Peyer's patch (tissue), 4 donors: ENCODE results near the gene FMNL3.

ENCODE experiments used
- POLR2A ChIP-seq, 2 donors: fragments of 450-650 bp; IDR thresholded peaks; one replicate each; pipeline ENCODE4 v1.5.1; 2017; ENCODE audit warnings: antibody characterized with exemption in 2 of 2, mild to moderate bottlenecking in 2 of 2, moderate library complexity in 2 of 2
- TF ChIP-seq, protein P1 (sequence below), 6 experiments: fragments of 450-650 bp in 4 of 6; fragments of 200-600 bp in 2 of 6; sonication (generic) in 1 of 6; IDR thresholded peaks; one replicate each; pipeline ENCODE4 v1.5.1; 2017 to 2019; ENCODE audit warnings: antibody characterized with exemption in 6 of 6, mild to moderate bottlenecking in 3 of 6, moderate library complexity in 1 of 6

DNA sequence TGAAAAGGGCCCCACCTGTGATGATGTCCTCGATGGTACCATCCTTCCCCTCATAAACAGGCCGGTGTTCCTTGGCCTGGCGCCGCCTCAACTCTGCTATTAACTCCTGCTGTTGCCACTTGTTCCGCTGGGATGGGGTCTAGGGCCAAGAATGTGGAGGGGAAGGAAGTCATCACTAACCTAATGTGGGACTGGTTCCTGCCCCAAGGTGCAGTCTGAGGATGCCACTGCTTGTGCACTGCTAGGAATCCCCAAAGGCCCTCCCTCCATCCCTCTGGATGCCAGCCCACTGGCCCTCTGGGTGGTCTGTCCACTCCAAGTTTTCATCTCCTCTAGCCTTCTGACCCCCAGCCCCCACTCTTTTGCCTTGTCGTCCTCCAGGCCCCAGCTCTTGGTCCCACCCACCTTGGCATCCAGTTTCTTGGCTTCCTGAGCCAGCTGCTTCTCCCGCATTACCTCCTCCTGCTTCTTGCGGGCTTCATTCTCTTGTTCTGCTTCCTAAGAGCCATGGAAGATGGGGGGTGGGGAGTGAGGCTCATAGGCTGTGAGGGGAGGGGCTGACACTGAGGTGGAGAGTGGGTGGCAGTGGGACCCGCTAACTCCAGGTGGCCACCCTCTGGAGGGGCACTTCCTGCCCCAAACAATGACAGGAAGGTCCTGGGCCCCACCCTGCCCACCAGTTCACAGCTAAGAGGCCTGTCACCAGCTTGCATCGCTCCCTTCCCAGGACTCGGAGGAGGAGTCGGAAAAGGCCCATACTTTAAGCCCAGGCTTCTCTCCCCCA lies 60.1 kb downstream of the FMNL3 start:
- TF ChIP-seq, protein P1, sequence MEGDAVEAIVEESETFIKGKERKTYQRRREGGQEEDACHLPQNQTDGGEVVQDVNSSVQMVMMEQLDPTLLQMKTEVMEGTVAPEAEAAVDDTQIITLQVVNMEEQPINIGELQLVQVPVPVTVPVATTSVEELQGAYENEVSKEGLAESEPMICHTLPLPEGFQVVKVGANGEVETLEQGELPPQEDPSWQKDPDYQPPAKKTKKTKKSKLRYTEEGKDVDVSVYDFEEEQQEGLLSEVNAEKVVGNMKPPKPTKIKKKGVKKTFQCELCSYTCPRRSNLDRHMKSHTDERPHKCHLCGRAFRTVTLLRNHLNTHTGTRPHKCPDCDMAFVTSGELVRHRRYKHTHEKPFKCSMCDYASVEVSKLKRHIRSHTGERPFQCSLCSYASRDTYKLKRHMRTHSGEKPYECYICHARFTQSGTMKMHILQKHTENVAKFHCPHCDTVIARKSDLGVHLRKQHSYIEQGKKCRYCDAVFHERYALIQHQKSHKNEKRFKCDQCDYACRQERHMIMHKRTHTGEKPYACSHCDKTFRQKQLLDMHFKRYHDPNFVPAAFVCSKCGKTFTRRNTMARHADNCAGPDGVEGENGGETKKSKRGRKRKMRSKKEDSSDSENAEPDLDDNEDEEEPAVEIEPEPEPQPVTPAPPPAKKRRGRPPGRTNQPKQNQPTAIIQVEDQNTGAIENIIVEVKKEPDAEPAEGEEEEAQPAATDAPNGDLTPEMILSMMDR (IDR thresholded peaks at IDR 0.05) = no peak
- no peak for TF ChIP-seq POLR2A (IDR thresholded peaks at IDR 0.05)
